Activated CD8-positive, alpha-beta memory T cell treated with anti-CD3 and anti-CD28 coated beads, Interleukin-2, amount 50 U/mL, for 1 hour (primary cell): ENCODE data around the gene STK39.
"Not testable (repeated sequence)": the region's sequence is repeated elsewhere in the genome, so short reads cannot be mapped to it uniquely, and the experiment has no call there.

Experiments
- DNase-seq: peaks from one replicate; pipeline ENCODE4 v3.0.0-alpha.2; 2020; ENCODE audit errors: extremely low read depth

The STK39 gene

DNA sequence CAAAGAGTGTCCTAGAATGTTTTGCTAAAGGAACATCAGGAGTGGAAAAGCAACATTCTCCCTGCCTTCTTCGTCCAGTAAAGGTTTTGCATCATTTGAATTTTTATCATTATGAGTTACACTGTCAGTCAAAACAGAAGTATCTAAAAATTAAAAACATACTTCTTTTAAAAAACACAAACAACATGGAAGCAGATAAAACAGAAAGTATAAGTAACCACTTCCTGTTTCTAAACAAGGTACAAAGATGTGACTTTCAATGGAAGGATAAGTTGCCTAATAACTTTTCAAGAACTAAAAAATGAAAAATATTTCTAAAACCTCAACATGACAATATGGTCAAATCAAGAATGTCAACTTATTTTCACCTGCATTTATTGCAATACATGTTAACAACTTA is 158.2 kb downstream of the STK39 start:
- no peak for DNase-seq

DNA sequence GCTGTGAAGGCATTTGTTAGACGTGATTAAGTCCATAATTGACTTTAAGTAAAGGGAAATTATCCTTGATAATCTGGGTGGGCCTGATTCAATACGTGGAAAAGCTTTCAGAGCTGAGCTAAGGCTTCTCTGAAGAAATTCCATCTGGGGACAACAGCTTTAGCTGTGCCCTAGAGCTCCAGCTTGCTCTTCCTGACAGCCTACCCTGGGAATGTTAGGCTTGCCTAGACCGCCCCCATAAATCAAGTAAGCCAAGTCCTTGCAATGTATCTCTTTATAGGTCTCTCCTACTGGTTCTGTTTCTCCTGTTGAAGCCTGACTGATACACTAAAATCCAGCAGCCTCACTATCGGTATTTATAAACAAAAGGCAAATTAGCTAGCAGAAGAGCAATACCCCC is 160.0 kb downstream of the STK39 start:
- no peak for DNase-seq

DNA sequence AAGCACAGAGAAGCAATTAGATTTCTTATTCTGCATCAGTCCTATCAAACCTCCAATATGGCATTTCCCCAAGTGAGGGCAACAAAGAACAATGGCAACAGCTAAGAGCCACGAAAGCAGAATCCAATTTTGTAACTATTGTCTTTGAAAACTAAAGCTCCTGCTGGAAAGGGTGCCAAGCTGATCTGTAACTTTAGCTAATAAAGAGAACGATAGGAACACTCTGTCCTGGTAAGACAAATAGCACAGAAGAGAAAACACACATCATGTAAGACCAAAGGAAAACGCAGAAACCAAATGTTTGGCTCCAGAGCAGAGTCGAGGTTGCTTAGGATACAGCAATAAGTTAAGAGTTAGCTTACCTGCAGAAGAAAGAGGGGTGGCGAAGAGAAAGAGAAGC is 160.5 kb downstream of the STK39 start:
- DNase-seq, result no peak

DNA sequence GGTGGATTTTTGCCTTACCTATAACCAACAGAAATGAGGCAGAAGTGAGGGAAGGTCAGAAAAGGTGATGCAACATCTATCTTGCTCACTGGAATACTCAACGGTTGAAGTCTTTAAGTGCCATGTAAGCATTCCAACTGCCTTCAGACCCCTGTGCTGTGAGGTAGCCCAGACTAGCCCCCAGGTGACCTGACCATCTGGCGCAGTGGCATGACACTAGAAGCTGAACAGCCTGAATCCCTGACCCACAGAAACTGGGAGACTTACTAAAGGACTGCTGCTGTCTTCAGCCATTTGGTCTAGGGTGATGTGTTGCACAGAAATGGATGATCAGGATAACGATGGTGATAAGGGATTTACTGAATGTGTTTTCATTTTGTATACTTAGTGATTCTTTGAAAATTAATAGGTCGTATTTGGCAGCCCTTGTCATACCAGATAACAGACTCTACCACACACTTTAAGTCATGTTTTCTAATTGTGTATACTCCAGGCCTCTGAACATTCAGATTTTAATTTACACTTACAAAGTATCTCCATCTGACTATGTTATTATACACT is 161.5 kb downstream of the STK39 start:
- no peak for DNase-seq

DNA sequence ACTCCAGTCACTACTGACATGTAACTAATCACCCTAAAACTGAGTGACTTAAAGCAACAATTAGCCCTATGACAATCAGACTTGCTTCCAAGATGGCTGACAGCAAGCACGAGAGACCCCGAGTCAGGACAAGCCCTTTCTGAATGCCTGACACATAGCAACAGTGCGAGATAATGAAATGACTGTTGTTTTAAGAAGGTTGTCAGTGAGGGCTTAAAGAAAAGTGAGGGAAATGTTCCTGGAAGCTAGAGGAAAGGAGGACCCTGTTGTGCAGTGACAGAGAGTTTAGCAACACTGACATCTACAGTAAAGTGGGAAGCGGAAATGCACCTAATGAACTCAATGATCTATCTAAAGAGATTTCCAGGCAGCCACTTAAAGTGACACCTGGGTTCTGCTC is 163.1 kb downstream of the STK39 start:
- no peak for DNase-seq

DNA sequence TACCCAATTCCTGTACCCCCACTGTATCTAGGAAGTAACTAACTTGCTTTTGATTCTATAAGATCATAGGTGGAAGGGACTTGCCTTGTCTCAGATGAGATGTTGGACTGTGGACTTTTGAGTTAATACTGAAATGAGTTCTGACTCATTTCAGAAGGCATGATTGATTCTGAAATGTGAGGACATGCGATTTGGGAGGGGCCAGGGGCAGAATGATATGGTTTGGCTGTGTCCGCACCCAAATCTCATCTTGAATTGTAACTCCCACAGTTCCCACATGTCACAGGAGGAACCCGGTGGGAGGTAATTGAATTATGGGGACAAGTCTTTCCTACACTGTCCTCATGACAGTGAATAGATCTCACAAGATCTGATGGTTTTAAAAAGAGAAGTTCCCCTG is 165.9 kb downstream of the STK39 start:
- not testable (repeated sequence) for DNase-seq

DNA sequence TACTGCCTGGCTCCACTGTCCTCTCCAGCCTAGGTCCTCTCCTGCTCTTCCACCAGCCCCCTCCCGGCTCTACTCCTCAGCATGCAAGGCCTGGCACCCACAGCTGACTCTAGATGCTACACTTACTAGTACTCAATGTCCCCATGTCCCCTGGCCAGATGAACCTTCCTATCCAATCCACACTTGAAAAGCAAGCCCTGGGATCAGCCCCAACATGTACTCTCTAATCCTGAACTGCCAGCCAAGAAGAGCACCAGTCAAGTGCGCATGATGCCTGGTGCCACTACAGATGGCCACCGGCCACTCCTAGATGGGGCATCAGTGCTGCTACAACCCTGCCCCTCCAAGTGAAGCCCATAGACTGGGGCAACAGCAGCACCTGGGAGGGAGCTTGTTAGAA is 168.2 kb downstream of the STK39 start:
- no peak for DNase-seq

DNA sequence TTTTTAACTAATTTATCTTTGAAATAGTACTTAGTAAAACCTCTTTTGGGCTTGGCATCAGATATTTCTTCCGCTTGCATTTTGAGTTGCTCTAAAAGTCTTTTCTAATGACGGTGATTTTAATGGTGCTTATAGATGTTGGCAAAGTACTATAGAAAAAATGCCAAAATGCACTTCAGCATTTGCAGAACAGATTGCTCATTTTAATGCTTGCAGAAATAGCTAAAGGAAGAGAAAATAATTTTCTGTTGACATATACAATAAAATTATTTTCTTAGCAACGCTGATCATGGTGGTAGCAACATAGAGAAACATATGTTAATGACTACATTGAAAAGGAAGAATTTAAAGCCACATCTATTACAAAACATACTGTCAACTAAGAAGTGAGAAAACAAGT is 170.7 kb downstream of the STK39 start:
- DNase-seq, result no peak

DNA sequence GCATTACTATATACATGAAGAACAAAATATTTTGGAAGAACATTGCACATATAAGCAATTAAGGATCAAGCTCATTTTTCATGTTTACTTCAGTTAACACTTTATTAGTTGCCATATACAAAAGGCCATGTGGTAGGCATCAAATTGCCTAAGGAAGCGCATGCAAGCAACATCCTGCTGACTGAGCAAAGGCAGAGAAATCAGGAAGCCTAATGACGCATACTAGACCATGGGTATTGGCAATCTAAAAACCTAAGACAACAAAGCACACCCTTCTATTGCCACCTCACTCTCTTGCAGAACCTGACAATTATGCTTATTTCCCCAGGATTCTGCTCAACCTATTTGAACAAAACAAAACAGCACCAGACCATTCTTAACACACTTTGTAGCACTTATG is 171.9 kb downstream of the STK39 start:
- DNase-seq, result no peak

DNA sequence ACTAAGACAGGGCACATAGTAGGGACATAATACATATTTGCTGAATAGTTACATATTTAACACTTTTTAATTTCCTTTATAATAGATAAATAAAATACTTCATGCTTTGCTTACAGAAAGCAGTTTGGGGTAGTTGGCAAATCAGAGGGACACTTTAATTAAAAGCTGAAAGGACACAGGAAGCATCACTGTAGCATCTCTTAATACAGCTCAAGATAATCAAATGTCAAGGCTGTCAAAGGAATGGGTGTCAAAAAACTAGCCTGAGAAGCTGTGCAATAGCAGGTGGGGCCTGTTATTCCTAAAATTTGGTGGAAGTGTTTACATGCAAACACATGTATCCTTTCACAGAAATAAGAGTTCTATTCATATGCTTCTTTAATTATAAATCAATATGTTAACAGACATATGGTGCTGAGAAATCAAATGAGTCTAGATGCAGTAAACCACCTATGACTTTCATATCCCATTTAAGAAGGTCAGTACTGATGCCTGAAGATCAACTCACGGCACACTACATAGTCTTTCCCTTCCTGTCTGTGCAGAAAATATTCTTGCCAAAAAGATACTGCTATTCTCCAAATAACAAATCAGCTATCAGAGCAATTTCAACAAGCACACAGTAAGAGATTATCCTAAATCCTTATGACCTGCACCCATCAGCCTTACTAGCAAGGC is 174.6 kb downstream of the STK39 start:
- DNase-seq, result no peak

DNA sequence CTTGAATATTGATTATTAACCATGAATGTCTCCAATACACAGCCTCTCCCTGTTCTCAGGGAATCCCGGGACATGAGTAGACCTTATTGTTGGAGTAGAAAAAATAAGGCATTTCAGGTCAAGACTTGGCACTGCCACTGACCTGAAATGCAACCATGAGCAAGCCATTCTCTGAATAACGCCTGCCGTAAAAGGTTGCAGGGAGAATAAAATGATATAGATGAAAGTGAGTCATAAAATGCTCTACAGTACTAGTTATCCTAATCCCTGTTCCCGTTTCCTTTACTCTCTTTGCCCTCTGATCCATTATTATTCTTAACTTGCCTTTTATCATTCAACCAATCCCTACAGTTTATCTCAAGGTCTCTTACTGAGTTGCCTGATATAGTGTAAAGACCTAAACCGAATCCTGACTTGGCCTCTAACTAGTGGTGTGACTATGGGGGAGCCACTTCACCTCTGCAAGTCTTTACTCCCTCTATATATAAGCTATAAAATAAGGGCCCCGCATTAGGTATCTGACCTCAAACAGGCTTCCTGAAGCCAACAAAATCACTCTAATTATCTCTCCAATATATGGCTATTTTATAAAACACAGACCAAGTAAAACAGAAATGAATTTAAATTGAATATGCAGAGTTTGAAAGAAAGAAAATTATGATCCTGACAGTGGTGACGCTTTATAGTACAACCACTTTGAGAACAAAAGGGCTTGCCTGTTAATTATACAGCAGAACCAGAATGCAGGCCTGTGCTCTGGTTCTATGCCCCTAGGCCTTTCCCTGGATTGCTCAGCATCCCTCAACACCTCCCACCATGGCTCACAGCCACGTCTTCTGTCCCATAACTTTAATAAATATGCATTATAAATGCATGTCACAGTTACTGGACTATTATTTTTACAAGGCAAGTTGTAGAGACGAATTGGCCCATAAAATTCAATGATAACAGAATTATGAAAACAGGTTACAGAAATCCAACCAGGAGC is 183.1 kb downstream of the STK39 start:
- DNase-seq, result no peak

DNA sequence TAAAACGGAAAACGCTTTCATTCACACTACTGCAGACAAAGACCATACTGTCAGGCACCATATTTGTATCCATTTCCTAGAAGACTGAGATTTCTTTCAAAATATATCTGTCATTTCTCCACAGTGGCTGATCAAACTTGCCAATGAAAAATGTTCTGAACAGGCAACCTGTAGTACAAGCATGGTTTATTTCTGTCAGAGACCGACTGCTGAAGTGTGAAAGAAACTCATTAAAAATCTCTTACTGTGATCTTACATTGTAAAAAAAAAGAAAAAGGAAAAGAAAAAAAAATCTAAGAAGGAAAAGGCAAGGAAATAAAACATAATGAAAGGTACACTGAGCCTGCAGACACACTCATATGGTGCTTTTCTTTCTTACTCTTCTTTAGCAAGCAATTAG is 184.5 kb downstream of the STK39 start:
- DNase-seq, result no peak

DNA sequence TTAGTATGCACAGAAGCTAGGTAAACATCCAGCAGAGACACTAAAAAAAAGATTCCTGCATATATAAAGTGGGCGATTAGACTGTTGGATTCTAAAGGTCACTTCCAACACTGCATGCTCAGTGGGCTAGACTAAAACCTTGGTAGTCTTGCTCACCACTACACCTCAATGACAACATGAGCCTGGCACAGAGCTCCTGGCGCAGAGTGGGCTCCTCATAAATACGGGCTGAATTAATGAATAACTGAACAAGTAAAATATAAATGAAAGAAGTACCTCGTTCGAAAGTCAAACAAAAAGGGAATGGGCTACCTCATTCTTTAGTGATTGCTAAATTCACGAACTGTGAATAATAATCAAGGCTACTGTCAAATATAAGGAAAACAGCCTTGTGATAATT is 185.3 kb downstream of the STK39 start:
- no peak for DNase-seq

DNA sequence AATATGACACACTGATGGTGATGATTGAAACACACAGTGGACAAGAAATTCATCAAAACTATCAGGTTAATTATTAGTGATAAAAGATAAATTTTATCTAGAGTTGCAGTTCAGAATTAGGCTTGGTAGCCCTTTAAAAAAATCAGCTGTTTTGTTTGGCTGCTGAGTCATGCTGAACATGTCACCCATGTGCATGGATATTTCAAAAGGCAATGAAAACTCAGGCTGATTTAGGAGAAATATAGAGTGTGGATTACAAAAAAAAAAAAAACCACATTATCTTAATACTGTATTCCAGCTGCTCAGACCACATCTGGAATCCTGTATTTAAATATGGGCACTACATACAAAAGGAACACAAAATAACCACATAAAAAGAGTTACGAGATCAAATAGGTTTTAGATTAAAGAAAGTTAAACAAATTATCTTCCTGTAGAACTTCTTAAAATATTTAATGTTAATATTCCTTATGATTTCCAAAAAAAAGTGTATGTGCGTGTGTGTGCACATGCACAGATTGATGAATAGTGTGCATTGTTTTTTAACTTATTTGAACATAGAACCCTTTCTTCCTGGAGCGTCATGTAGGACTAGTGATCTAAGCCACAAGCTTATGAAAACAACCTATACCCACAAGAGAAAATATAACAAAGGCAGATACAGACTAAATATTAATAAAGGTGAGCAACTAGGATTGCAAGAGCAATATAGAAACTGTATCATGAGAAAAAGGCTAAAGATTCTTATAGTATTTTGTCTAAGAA is 186.2 kb downstream of the STK39 start:
- no peak for DNase-seq

DNA sequence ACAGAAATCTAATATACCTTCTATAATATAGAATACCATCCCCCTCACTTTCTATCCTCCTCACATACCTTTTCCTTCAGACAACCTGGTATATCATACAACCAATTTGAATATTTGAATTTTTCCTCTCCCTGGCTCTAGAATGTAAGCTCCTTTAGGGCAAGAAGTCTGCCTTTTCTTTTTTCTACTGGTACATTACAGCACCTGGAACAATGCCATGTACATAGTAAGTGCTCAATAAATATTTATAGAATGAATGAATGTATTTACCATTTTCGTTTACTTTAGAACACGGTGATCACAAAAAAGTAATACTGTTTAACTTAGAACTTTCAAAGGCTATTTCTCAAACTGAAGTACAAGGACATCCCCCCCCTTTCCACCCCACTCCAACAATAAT is 187.6 kb downstream of the STK39 start:
- DNase-seq, result no peak

DNA sequence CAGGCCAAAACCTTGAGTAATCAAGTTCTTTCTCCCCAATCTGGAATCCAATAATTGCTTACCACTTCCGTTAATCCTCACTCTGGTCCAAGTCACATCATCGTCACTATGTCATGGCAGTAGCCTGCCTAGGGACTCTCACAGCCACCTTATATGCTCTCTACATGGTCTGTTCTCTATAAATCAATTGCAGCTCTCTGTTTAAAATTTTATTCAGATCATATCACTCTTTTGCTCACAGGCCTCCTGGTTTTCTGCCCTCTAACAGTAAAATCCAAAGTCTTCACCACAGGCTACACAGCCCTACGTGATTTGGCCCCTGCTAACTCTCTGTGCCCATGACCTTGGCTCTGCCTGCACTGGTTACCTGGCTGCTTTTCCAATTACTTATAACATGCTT is 188.7 kb downstream of the STK39 start:
- DNase-seq, result no peak

DNA sequence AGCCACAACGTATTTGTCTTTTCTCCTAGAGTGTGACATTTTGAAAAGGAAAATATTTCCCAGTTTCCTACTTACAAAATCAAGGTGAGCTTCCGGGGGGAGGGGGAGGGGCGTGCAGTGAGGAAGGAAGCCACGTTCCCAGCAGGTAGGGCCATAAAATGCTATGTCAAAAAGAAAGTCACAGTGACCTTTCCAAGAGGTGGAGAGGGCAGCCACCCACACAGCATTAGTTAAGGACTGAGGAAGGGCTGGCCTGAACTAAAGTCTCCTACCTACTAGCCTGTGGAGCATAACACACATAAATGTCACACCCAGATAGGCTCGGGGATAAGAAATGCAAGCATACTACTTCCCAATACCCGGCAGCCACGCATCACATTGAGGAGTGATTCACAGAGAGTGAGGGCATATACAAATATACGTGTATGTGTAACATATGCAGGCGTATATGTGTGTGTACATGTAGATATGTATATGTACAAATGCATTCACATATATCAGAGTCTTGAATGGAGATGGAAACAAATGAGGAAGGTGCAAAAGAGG is 191.1 kb downstream of the STK39 start:
- no peak for DNase-seq

DNA sequence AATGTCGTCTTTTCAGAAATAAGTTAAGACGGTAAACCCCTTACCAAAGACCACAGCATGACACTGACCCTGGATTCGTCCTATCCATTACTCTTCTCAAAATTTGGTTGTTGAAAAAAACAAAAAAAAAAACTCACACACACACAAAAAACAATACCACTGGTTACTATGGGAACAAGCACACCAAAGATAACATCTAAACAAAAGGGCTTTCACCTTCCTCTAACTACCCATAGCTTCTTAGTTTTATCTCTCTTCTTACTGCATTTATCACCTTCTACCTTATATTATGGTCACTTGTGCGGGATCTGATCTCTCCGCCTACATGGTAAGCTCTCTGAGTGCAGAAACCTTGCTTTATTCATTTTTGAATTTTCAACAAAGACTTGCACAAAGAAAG is 192.7 kb downstream of the STK39 start:
- DNase-seq, result no peak

DNA sequence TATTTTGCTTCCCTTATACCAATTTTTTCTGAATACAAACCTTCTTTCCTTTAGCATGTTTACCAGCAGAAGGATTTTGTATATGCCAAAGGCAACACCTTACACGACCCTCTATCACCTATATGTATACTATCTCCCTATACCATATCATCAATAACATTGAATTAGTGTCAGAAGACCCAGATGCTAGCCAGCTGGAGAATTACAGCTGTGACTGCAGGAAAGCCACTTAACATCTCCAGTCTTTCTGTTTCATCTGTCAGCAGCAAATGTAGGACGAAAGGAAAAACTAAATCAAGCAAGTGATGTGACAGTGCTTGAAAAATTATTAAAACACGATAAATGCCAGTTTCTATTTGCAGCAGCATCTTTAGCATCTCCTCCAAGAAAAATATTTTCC is 193.7 kb downstream of the STK39 start:
- DNase-seq, result no peak

DNA sequence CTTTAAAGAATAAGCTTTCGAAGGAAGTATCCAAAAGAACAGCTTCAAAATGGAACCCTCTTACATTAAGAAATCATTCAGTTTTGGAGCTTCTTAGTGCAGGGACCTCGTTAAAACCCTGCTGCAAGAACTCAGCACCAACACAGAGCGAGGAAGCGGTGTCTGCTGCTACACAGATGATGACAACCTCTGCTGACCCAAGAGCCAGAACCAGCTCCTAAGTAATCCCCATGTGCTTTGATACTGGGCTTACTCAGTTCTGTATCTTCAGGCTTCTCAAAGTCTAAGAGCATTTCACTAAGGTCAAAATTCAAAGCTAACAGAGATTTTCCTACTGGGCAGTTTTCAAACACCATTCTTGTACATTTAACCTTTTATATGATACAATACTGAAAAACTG is 194.6 kb downstream of the STK39 start:
- DNase-seq, result no peak

DNA sequence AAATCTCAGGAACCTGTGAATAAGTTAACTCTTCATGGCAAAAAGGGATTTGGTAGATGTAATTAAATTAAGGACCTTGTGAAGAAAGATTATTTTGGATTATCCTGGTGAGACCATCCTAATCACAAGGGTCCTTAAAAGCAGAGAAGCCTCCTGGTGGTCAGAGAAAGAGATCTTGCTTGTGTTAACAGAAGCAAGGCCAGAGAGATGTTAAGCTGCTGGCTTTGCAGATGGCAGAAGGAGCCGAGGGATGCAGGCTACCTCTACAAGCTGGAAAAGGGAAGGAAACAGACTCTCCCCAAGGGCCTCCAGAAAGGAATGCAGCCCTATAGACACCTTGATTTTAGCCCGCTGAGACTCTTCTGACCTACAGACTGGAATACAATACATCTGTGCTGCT is 197.0 kb downstream of the STK39 start:
- no peak for DNase-seq

DNA sequence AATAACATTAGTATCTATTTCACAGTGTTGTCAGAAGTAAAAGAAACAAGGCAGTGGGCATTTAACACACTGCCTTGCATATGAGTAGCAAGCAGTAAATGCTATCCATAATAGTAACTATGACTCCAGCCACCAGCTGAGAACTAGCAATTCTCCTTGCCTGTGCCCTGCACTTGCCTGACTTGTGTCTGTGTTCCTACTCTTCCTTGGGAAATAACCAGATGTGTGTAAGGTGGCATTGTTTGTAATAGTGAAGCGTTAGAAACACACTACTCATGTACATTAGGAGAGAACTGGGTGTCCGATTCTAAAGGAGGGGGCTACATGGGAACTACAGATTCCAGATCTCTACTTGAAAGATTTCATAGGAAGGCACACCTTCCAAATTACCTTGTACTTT is 197.8 kb downstream of the STK39 start:
- no peak for DNase-seq
